LoVo (cell line): ENCODE results near the gene ASB14.
"Not testable (repeated sequence)": the region's sequence is repeated elsewhere in the genome, so short reads cannot be mapped to it uniquely, and the experiment has no call there.

ENCODE experiments used
- DNase-seq: peaks from one replicate; pipeline ENCODE4 v3.0.0-alpha.2; 2016; ENCODE audit warnings: low spot score

The ASB14 gene

GRCh38 chr3:57292159-57292896, at the start of gene ASB14:
Gene ASB14 (minus strand): TSS chr3:57292685. CDS start chr3:57292033, 652 bp downstream.
- no peak for DNase-seq

GRCh38 chr3:57339071-57339642, 46.7 kb upstream of the ASB14 start:
- not testable (repeated sequence) for DNase-seq

GRCh38 chr3:57338272-57339070, 46.0 kb upstream of the ASB14 start:
- DNase-seq: not testable (repeated sequence)

- no peak for DNase-seq
Observed at GRCh38 chr3:57335283-57335938, 42.9 kb upstream of the ASB14 start.

GRCh38 chr3:57331078-57331610, 38.7 kb upstream of the ASB14 start:
- no peak for DNase-seq

GRCh38 chr3:57326498-57326897, 34.0 kb upstream of the ASB14 start:
- DNase-seq: not testable (repeated sequence)

GRCh38 chr3:57314204-57314603, 21.7 kb upstream of the ASB14 start:
- DNase-seq: no peak

- DNase-seq: no peak
Observed at GRCh38 chr3:57309769-57310360, 17.4 kb upstream of the ASB14 start.

- peak; percentile 39 for DNase-seq
Observed at GRCh38 chr3:57303520-57303919, 11.0 kb upstream of the ASB14 start.

- DNase-seq: peak; percentile 61
Observed at GRCh38 chr3:57298041-57298440, 5.6 kb upstream of the ASB14 start.

- no peak for DNase-seq
Observed at GRCh38 chr3:57292897-57293526, 527 bp upstream of the ASB14 start.

- no peak for DNase-seq
Observed at GRCh38 chr3:57288403-57288802, 4.1 kb downstream of the ASB14 start.

- no peak for DNase-seq
Observed at GRCh38 chr3:57287205-57287604, 5.3 kb downstream of the ASB14 start.

- DNase-seq: no peak
Observed at GRCh38 chr3:57283334-57283733, 9.2 kb downstream of the ASB14 start.

GRCh38 chr3:57281715-57282114, 10.8 kb downstream of the ASB14 start:
- DNase-seq: no peak

- no peak for DNase-seq
Observed at GRCh38 chr3:57279685-57280084, 12.8 kb downstream of the ASB14 start.

- no peak for DNase-seq
Observed at GRCh38 chr3:57278237-57278636, 14.2 kb downstream of the ASB14 start.

GRCh38 chr3:57275393-57275792, 17.1 kb downstream of the ASB14 start:
- no peak for DNase-seq

- DNase-seq: no peak
Observed at GRCh38 chr3:57274845-57275244, 17.6 kb downstream of the ASB14 start.

GRCh38 chr3:57268416-57268815, 24.1 kb downstream of the ASB14 start:
- DNase-seq: no peak

GRCh38 chr3:57261929-57262328, 30.6 kb downstream of the ASB14 start:
- DNase-seq: no peak
